22Rv1 (cell line): Measurements from ENCODE around the gene PPCS.

Source experiments
- CTCF ChIP-seq: fragments of 450-650 bp; IDR thresholded peaks from 2 replicates; pipeline ENCODE4 v1.5.1; 2017; ENCODE audit warnings: mild to moderate bottlenecking
- ZFX ChIP-seq: fragments of 450-650 bp; IDR thresholded peaks from 2 replicates; pipeline ENCODE4 v1.6.1; 2017; ENCODE audit warnings: antibody characterized with exemption, borderline replicate concordance

- TF ChIP-seq CTCF (no peak), ZFX (no peak)
Measured at GRCh38 chr1:42427240-42427639, 29.1 kb upstream of the PPCS start.
